HK-2 (cell line): ENCODE results near the gene DLG1.
"Not testable (repeated sequence)": the region's sequence is repeated elsewhere in the genome, so short reads cannot be mapped to it uniquely, and the experiment has no call there.

ENCODE experiments used
- DNase-seq: peaks from one replicate; pipeline ENCODE4 v3.0.0-alpha.2; 2018; ENCODE audit not compliant: unreplicated experiment

The DLG1 gene

GRCh38 chr3:197286678-197287077 is 11.7 kb downstream of the DLG1 start:
- DNase-seq = no peak

- DNase-seq = no peak
Observed at GRCh38 chr3:197285557-197285956, 12.9 kb downstream of the DLG1 start.

GRCh38 chr3:197283045-197283444 is 15.4 kb downstream of the DLG1 start:
- DNase-seq = no peak

GRCh38 chr3:197281849-197282248 is 16.6 kb downstream of the DLG1 start:
- no peak for DNase-seq

GRCh38 chr3:197280156-197280555 is 18.3 kb downstream of the DLG1 start:
- no peak for DNase-seq

GRCh38 chr3:197278933-197279332 is 19.5 kb downstream of the DLG1 start:
- no peak for DNase-seq

- DNase-seq = not testable (repeated sequence)
Observed at GRCh38 chr3:197276808-197277207, 21.6 kb downstream of the DLG1 start.

GRCh38 chr3:197270558-197271317 is 27.7 kb downstream of the DLG1 start:
- DNase-seq = no peak

GRCh38 chr3:197269024-197269423 is 29.4 kb downstream of the DLG1 start:
- DNase-seq = no peak

- DNase-seq = no peak
Observed at GRCh38 chr3:197268294-197268693, 30.1 kb downstream of the DLG1 start.

GRCh38 chr3:197266331-197266730 is 32.1 kb downstream of the DLG1 start:
- no peak for DNase-seq

GRCh38 chr3:197262709-197263108 is 35.7 kb downstream of the DLG1 start:
- no peak for DNase-seq

- no peak for DNase-seq
Observed at GRCh38 chr3:197261164-197261509, 37.3 kb downstream of the DLG1 start.

GRCh38 chr3:197260491-197261163 is 37.8 kb downstream of the DLG1 start:
- no peak for DNase-seq

- no peak for DNase-seq
Observed at GRCh38 chr3:197259096-197259495, 39.3 kb downstream of the DLG1 start.

GRCh38 chr3:197258168-197258755 is 40.1 kb downstream of the DLG1 start:
- DNase-seq = no peak

- no peak for DNase-seq
Observed at GRCh38 chr3:197257711-197258110, 40.7 kb downstream of the DLG1 start.

- DNase-seq = no peak
Observed at GRCh38 chr3:197256836-197257444, 41.5 kb downstream of the DLG1 start.

GRCh38 chr3:197256104-197256503 is 42.3 kb downstream of the DLG1 start:
- no peak for DNase-seq

- no peak for DNase-seq
Observed at GRCh38 chr3:197253238-197253947, 45.0 kb downstream of the DLG1 start.

GRCh38 chr3:197249542-197249941 is 48.9 kb downstream of the DLG1 start:
- DNase-seq = no peak

GRCh38 chr3:197248341-197248740 is 50.1 kb downstream of the DLG1 start:
- no peak for DNase-seq
